GM12801 (cell line): ENCODE measurements around the gene MRPL33.

Experiments
- CTCF ChIP-seq: IDR thresholded peaks from one replicate; pipeline ENCODE4 v1.5.1; 2011; ENCODE audit warnings: control low read depth; ENCODE audit not compliant: insufficient read length; ENCODE audit errors: extremely low read depth

MRPL33 gene

DNA sequence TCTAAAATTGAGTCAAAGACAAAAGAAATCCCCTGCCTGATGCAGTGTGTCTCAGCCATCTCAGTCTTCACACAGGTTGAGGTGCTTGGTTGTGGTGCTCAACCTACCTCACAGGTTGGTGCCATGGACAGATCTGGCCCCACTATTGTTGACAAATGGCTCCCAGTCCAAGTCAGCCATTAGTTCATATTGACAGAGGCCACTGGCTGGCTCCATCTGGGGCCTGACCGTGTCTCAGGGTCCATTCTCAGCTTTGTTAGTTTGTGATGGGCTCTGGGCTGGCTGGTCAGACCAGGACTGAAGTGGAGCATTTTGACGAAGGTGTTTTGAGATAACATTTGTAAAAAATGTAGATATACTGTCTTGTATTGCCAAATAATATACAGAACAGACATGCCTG lies 36.9 kb downstream of the MRPL33 start:
- TF ChIP-seq CTCF: no peak

GRCh38 chr2:27808984-27809383 lies 37.5 kb downstream of the MRPL33 start:
- TF ChIP-seq CTCF: no peak

GRCh38 chr2:27809761-27810241 lies 38.3 kb downstream of the MRPL33 start:
- TF ChIP-seq CTCF: no peak

DNA sequence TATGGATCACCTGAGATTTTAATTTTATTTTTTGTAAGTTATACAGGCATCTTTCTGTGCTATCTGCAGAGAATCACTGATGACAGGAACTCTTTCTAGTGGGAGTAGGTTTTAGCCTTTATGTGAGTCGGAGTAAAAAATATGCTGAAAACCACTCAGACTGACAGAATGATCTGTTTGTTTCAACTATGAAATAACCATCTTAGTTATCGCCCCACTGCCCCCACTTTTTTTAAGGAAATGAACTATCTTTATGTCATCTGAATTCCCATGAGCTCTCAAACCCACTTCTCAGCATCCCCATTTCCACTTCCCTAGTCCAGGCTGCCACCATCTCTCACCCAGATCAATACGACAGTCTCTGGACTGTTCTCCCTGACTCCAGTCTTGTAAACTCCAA lies 38.9 kb downstream of the MRPL33 start:
- no peak for TF ChIP-seq CTCF

DNA sequence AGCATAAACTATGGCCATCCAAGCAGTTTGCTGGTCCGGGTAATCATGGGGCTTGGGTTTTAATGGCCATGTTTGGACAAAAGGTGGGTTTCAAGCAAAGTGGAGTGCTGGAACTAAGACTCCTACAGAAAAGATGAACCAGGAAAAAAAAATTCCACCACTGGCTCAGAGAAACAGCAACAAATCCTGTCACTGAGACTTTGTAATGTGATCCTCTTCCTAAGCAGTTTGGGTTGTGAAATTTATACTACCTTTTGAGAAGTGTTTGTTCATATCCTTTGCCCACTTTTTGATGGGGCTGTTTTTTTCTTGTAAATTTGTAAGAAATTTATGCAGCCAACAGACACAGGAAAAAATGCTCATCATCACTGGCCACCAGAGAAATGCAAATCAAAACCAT lies 40.2 kb downstream of the MRPL33 start:
- TF ChIP-seq CTCF: no peak

DNA sequence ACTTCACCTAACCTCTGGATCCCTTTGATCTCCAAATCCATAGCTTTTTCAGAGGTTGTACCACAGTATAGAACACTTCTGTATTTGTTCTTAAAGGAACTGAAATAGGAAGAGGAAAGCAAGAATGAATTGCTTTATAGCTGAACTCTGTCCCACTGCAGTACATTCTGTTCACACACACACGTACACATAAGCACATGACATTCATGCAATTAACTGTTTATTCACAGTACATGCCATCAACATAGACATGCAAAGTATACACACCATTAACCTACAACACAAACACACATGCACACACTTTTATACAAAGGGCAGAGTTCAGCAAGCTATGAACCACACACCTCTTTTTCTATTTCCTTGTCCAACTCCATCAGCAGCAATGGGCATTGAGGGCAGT lies 43.2 kb downstream of the MRPL33 start:
- no peak for TF ChIP-seq CTCF

DNA sequence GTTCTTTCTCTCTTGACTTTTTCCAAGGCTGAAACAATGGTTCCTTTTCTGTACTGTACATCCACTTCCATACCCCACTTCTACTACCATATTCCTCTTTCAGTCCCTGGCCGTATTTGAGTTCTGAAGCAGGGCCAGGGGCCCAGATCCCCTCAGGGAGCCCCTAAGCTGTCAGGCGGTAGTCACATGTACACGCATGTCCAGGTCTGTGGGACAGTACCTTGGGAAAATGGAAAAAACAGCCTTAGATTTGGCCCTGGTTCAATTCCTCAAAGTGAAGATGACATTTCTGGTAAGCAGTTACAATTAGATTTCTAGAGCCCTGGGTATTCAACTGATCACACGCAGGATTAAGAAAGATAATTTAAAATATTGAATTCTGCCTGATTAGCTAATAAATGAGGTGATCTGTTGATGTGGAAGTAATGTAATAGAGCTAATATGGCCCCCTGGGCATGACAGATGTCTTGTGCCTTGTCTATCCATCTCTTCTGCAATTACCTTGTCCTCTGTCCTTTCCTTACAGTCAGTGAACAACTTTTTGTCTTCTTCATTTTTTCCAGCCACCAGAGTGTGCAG lies 44.4 kb downstream of the MRPL33 start:
- TF ChIP-seq CTCF: no peak

DNA sequence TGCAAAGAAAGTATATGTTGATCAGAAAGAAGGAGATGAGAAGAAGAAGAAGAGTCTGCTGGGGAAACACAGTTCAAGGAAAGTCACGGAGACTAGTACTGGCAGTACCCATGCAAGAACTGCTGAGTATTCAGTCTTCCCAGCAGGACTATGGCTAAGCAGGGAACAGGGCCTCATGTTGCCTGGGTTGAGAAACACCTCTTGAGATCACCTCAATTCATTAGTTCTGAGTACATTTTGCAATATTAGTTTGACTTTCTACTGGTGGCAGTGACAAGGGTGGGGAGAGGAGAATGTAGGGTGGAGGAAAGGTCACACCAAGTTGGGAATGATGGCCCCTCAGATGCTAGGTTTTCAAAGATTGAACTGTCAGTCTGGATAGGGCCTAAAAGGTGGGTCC lies 50.5 kb downstream of the MRPL33 start:
- no peak for TF ChIP-seq CTCF
